ENCODE measurements around the gene DMRT2. TPM values are rescaled to one million over a fixed set of nuclear protein-coding genes. Genes with fewer than 3 reads are reported as not detected.

The DMRT2 gene
- total and polyA plus RNA-seq, 2 donors (not counting 3 experiments of a cell fraction or from before 2014, with no cell fraction given), result not detected

DNA sequence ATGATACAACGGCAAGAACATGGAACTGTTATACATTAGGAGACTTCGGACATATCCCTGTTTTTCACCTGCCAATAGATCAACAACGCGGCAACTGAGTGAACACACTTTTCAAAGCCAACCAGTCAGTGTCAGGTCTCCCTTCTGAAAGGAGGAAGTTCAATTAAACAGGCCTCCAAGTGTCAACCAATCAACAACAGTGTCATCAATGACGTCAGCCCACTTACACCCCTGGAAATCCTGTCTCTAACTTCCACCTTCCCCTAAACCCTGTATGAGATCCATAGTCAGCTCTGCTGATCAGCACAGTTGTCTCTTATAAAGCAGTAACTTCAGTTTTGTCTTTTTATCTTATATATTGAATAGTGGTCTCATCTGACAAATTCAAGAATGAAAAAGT lies 37.1 kb upstream of the DMRT2 start:
- FAIRE-seq, result no peak
- Histone ChIP-seq H3K4me3 (replicated peaks in 1 of 3; ENCODE audit: insufficient read depth in 1 of 3, low read depth in 1 of 3, low read length in 3 of 3) (no peak overlapping the region), H3K4me2 (ENCODE audit: insufficient read depth, low read length) (no peak overlapping the region), H3K79me2 (ENCODE audit: control insufficient read depth, insufficient read depth, low read length) (no peaks in the 10 kb centered on the region), H2AFZ (ENCODE audit: low read depth, low read length) (no peak overlapping the region), H4K20me1 (replicated peaks; ENCODE audit: control insufficient read depth, extremely low read depth, insufficient read depth, low read length) (no peaks in the 10 kb centered on the region), H3K27me3 (ENCODE audit: control insufficient read depth in 2 of 2, insufficient read depth in 2 of 2, low read length in 2 of 2) (no peaks in the 10 kb centered on the region), H3K9me1 (replicated peaks; ENCODE audit: control insufficient read depth, extremely low read depth, insufficient read depth, low read length) (no peaks in the 10 kb centered on the region), H3K9ac (replicated peaks; ENCODE audit: extremely low read depth, insufficient read depth, low read length) (no peak overlapping the region), H3K27ac (ENCODE audit: insufficient read depth, low read depth, low read length) (no peak overlapping the region), H3K36me3 (ENCODE audit: control insufficient read depth in 2 of 2, extremely low read depth in 1 of 2, insufficient read depth in 2 of 2, low read length in 2 of 2) (no peaks in the 10 kb centered on the region), H3K4me1 (ENCODE audit: control insufficient read depth, extremely low read depth, insufficient read depth, low read length) (no peaks in the 10 kb centered on the region), H3K9me3 (replicated peaks; ENCODE audit: control insufficient read depth, insufficient read depth, low read length) (no peaks in the 10 kb centered on the region)
- ChIA-PET POLR2A (no interaction called here), CTCF (no interaction called here)
- intact Hi-C loops (cut with micrococcal nuclease), result loop anchor here (10.0 kb wide), 1 partner anchor 1072 kb away; no protein-coding TSS in a partner anchor
- TF ChIP-seq MAX (IDR thresholded peaks at IDR 0.05; ENCODE audit: insufficient read depth, insufficient read length) (no peak), GATA2 (IDR thresholded peaks at IDR 0.05; ENCODE audit: insufficient read depth, insufficient read length, low read depth, low read length) (no peak), EZH2 (IDR thresholded peaks at IDR 0.05; ENCODE audit: borderline replicate concordance, low read depth, low read length, severe bottlenecking) (no peak), FOS (IDR thresholded peaks at IDR 0.05; ENCODE audit: borderline replicate concordance, insufficient read depth, low read length) (no peak), MYC (IDR thresholded peaks at IDR 0.05; ENCODE audit: low read depth, low read length) (no peak), JUN (IDR thresholded peaks at IDR 0.05; ENCODE audit: borderline replicate concordance, insufficient read depth, insufficient read length, low read depth) (no peak)
- no TSS peak for BruUV-seq (replicated peaks)
- no peak for DNase-seq (ENCODE audit: low read depth, low spot score)
- dilution Hi-C loops (cut with MboI; ENCODE audit: extremely low pct_ligation_motif_present, low sequenced_read_pairs), result no loop called here

DNA sequence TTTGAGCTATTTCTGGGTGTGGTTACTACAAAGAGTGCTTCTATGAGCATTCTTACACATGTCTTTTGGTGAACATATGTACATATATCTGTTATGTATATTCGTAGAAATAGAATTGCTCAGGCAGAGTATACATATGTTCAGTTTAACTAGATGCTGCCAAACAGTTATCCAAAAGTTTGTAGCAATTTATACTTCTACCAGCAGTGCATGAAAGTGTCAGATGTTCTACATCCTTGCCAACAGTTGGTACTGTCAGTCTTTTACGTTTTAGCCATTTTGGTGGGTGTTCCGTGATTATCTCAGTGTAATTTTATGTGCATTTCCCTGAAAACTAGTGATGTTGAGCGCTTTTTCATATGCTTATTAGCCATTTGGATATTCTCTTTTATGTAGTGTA lies 35.9 kb upstream of the DMRT2 start:
- H3K36me3 ChIP-seq (ENCODE audit: control insufficient read depth in 2 of 2, extremely low read depth in 1 of 2, insufficient read depth in 2 of 2, low read length in 2 of 2), result no peaks in the 10 kb centered on the region
- no peaks in the 10 kb centered on the region for H4K20me1 ChIP-seq (replicated peaks; ENCODE audit: control insufficient read depth, extremely low read depth, insufficient read depth, low read length)
- no peaks in the 10 kb centered on the region for H3K9me1 ChIP-seq (replicated peaks; ENCODE audit: control insufficient read depth, extremely low read depth, insufficient read depth, low read length)
- H3K27me3 ChIP-seq (ENCODE audit: control insufficient read depth in 2 of 2, insufficient read depth in 2 of 2, low read length in 2 of 2), result no peaks in the 10 kb centered on the region
- H3K9me3 ChIP-seq (replicated peaks; ENCODE audit: control insufficient read depth, insufficient read depth, low read length), result no peaks in the 10 kb centered on the region
- no peak for FAIRE-seq
- intact Hi-C loops (cut with micrococcal nuclease) (loop anchor here (10.0 kb wide), 1 partner anchor 1071 kb away; no protein-coding TSS in a partner anchor), dilution Hi-C loops (cut with MboI; ENCODE audit: extremely low pct_ligation_motif_present, low sequenced_read_pairs) (no loop called here)
- H3K4me2 ChIP-seq (ENCODE audit: insufficient read depth, low read length), result no peak overlapping the region
- no peak overlapping the region for H3K4me3 ChIP-seq (replicated peaks in 1 of 3; ENCODE audit: insufficient read depth in 1 of 3, low read depth in 1 of 3, low read length in 3 of 3)
- no peak overlapping the region for H3K9ac ChIP-seq (replicated peaks; ENCODE audit: extremely low read depth, insufficient read depth, low read length)
- no peaks in the 10 kb centered on the region for H3K4me1 ChIP-seq (ENCODE audit: control insufficient read depth, extremely low read depth, insufficient read depth, low read length)
- no peak overlapping the region for H3K27ac ChIP-seq (ENCODE audit: insufficient read depth, low read depth, low read length)
- no peaks in the 10 kb centered on the region for H3K79me2 ChIP-seq (ENCODE audit: control insufficient read depth, insufficient read depth, low read length)
- no peak for DNase-seq (ENCODE audit: low read depth, low spot score)
- no TSS peak for BruUV-seq (replicated peaks)
- POLR2A ChIA-PET, result no interaction called here
- CTCF ChIA-PET, result no interaction called here
- no peak for TF ChIP-seq EZH2 (IDR thresholded peaks at IDR 0.05; ENCODE audit: borderline replicate concordance, low read depth, low read length, severe bottlenecking)
- TF ChIP-seq MAX (IDR thresholded peaks at IDR 0.05; ENCODE audit: insufficient read depth, insufficient read length), result no peak
- TF ChIP-seq POLR2A (IDR thresholded peaks at IDR 0.05; ENCODE audit: low read depth, low read length), result no peak
- TF ChIP-seq FOS (IDR thresholded peaks at IDR 0.05; ENCODE audit: borderline replicate concordance, insufficient read depth, low read length), result no peak
- TF ChIP-seq JUN (IDR thresholded peaks at IDR 0.05; ENCODE audit: borderline replicate concordance, insufficient read depth, insufficient read length, low read depth), result no peak
- TF ChIP-seq MYC (IDR thresholded peaks at IDR 0.05; ENCODE audit: low read depth, low read length), result no peak
- TF ChIP-seq GATA2 (IDR thresholded peaks at IDR 0.05; ENCODE audit: insufficient read depth, insufficient read length, low read depth, low read length), result no peak
- TF ChIP-seq CTCF (IDR thresholded peaks at IDR 0.05; ENCODE audit: extremely low read depth in 1 of 2, insufficient read depth in 1 of 2, low read depth in 1 of 2, low read length in 2 of 2), result no peak
- TF ChIP-seq POLR2AphosphoS5 (IDR thresholded peaks at IDR 0.05; ENCODE audit: insufficient read depth, low read depth, low read length), result no peak
- no peak overlapping the region for H2AFZ ChIP-seq (ENCODE audit: low read depth, low read length)
